Spleen (tissue), 11 donors: Measurements from ENCODE around the gene CRIP1. TPM values are rescaled to one million over a fixed set of nuclear protein-coding genes. Genes with fewer than 3 reads are reported as not detected.

Source experiments
- DNase-seq: peaks from one replicate; pipeline ENCODE4 v3.0.0-alpha.2; 2020
- H3K27ac ChIP-seq, 8 donors: fragments of 200-600 bp; sonication (generic) in 7 of 8; 1 replicate in 4 of 8; 2 replicates in 4 of 8; pipeline versions ENCODE4 v1.5.0 to v1.8.0; 2016 to 2021; ENCODE audit warnings: inconsistent platforms in 4 of 8, mild to moderate bottlenecking in 4 of 8, moderate library complexity in 1 of 8
- H3K27me3 ChIP-seq, 7 donors: fragments of 200-600 bp; sonication (generic) in 6 of 7; replicated peaks in 1 of 7; 1 replicate in 4 of 7; 2 replicates in 3 of 7; pipeline versions ENCODE4 v1.5.0 to v1.8.0; 2016 to 2021; ENCODE audit warnings: inconsistent platforms in 3 of 7, mild to moderate bottlenecking in 1 of 7
- H3K36me3 ChIP-seq, 6 donors: fragments of 200-600 bp; sonication (generic) in 5 of 6; 1 replicate in 4 of 6; 2 replicates in 2 of 6; pipeline versions ENCODE4 v1.5.0 to v1.8.0; 2016 to 2021; ENCODE audit warnings: inconsistent platforms in 2 of 6
- H3K4me1 ChIP-seq, 6 donors: fragments of 200-600 bp; sonication (generic) in 5 of 6; 1 replicate in 3 of 6; 2 replicates in 3 of 6; pipeline versions ENCODE4 v1.5.0 to v1.8.0; 2016 to 2021; ENCODE audit warnings: inconsistent platforms in 3 of 6
- H3K4me3 ChIP-seq, 8 donors: fragments of 200-600 bp; sonication (generic) in 7 of 8; 1 replicate in 4 of 8; 2 replicates in 4 of 8; pipeline versions ENCODE4 v1.5.0 to v1.8.0; 2016 to 2021; ENCODE audit warnings: inconsistent platforms in 4 of 8, mild to moderate bottlenecking in 4 of 8, moderate library complexity in 2 of 8
- H3K9me3 ChIP-seq, 8 donors: fragments of 200-600 bp; sonication (generic) in 7 of 8; 1 replicate in 4 of 8; 2 replicates in 4 of 8; pipeline versions ENCODE4 v1.5.0 to v1.8.0; 2016 to 2021; ENCODE audit warnings: inconsistent platforms in 4 of 8
- CTCF ChIP-seq, 11 experiments: fragments of 200-600 bp in 7 of 11; fragments of 450-650 bp in 4 of 11; sonication (generic) in 4 of 11; IDR thresholded peaks in 8 of 11; conservative IDR thresholded peaks in 3 of 11; 1 replicate in 7 of 11; 2 replicates in 4 of 11; pipeline versions ENCODE4 v1.4.0 to v1.8.0; 2016 to 2021; ENCODE audit warnings: antibody characterized with exemption in 11 of 11, inconsistent platforms in 4 of 11, mild to moderate bottlenecking in 1 of 11
- POLR2A ChIP-seq, 3 donors: fragments of 450-650 bp; IDR thresholded peaks; one replicate each; pipeline ENCODE4 v1.5.1; 2017; ENCODE audit warnings: antibody characterized with exemption in 3 of 3, mild to moderate bottlenecking in 1 of 3
- POLR2AphosphoS5 ChIP-seq, 3 donors: sonication (generic); formaldehyde crosslinking; IDR thresholded peaks; one replicate each; pipeline ENCODE4 v1.5.1; 2017; ENCODE audit warnings: antibody characterized with exemption in 3 of 3
- WGBS, 5 donors: extraction: QIAGEN DNeasy Blood & Tissue Kit in 3 of 5; methylation state at CpG; one replicate each; pipeline versions ENCODE4 v1.1.5 to v1.1.7; 2013 to 2018; 5-methylcytosine and 5-hydroxymethylcytosine counted together
- intact Hi-C: fragments of 100-400 bp; cut with DNase I; formaldehyde crosslinking; loops from one replicate; pipeline ENCODE4 v1.15.0; 2023; ENCODE audit warnings: low total_unique reads
- polyA plus RNA-seq, 3 donors: library from polyadenylated mRNA; stranded (reverse); fragments of 200-250 nt; gene quantifications; one replicate each; pipeline ENCODE4 v1.2.1, GENCODE V29; 2013
- total RNA-seq, 7 donors: library from RNA; depleted of rRNA in 3 of 7; stranded (reverse); fragments of >200 nt in 3 of 7; fragmentation: NEBNext Ultra II Directional in 4 of 7; extraction: Animal tissue kit (Norgen Biotek cat#: 25700) in 4 of 7; gene quantifications; one replicate each; pipeline versions ENCODE4 v1.1.0 to v1.2.1, GENCODE V29; 2016 to 2021
- donor health status: healthy with polysubstance abuse.
- donor health status: DM: no; HTN: no; CAD: no; lungs with moderate emphysema.
- donor health status: DM: no; HTN: no; CAD: no.
- donor health status: Bipolar disorder and iron deficiency.
- donor health status: healthy.
- donor health status: DM: no; HTN: no; CAD: no.
- donor health status: DM: yes; HTN: yes; CAD: no.

CRIP1 gene
- total and polyA plus RNA-seq, 10 donors = 20.5 to 349 (median 65.3) TPM

GRCh38 chr14:105439179-105439578 is 47.5 kb upstream of the CRIP1 start:
- Histone ChIP-seq H3K27me3 (no peaks in the 10 kb centered on the region), H3K27ac (no peak overlapping the region), H3K4me3 (no peak overlapping the region), H3K4me1 (peaks cover 0 to 45% (median 0%) of the 10 kb centered on the region in 6 donors), H3K36me3 (peaks cover 0 to 59% (median 15%) of the 10 kb centered on the region in 6 donors), H3K9me3 (no peaks in the 10 kb centered on the region)
- 77 to 93% (median 91%) methylated on average over 6 to 11 of the region's 11 CpGs for WGBS, 5 donors
- intact Hi-C loops = no loop called here
- no peak for DNase-seq
- TF ChIP-seq POLR2AphosphoS5 (IDR thresholded peaks at IDR 0.05) (no peak), CTCF (IDR thresholded peaks at IDR 0.05 in 8 of 11, conservative IDR thresholded peaks at IDR 0.05 in 3 of 11) (no peak), POLR2A (IDR thresholded peaks at IDR 0.05) (no peak)

GRCh38 chr14:105439710-105440553 is 46.8 kb upstream of the CRIP1 start:
- no peak overlapping the region for H3K4me3 ChIP-seq
- H3K9me3 ChIP-seq = no peaks in the 10 kb centered on the region
- WGBS, 5 donors = 91 to 94% (median 91%) methylated on average over 13 to 33 of the region's 33 CpGs
- no peak for TF ChIP-seq CTCF (IDR thresholded peaks at IDR 0.05 in 8 of 11, conservative IDR thresholded peaks at IDR 0.05 in 3 of 11)
- no peak for TF ChIP-seq POLR2A (IDR thresholded peaks at IDR 0.05)
- peak in 2 of 3 donors; percentile 12 to 52 for TF ChIP-seq POLR2AphosphoS5 (IDR thresholded peaks at IDR 0.05)
- H3K27ac ChIP-seq = no peak overlapping the region
- H3K27me3 ChIP-seq = no peaks in the 10 kb centered on the region
- peaks cover 0 to 40% (median 0%) of the 10 kb centered on the region in 6 donors for H3K4me1 ChIP-seq
- DNase-seq = no peak
- peaks cover 0 to 59% (median 15%) of the 10 kb centered on the region in 6 donors for H3K36me3 ChIP-seq
- intact Hi-C loops = no loop called here

- Histone ChIP-seq H3K4me1 (peaks cover 0 to 34% (median 0%) of the 10 kb centered on the region in 6 donors), H3K9me3 (no peaks in the 10 kb centered on the region), H3K36me3 (peaks cover 0 to 64% (median 15%) of the 10 kb centered on the region in 6 donors), H3K4me3 (no peak overlapping the region), H3K27ac (no peak overlapping the region), H3K27me3 (no peaks in the 10 kb centered on the region)
- TF ChIP-seq POLR2AphosphoS5 (IDR thresholded peaks at IDR 0.05) (no peak), POLR2A (IDR thresholded peaks at IDR 0.05) (no peak), CTCF (IDR thresholded peaks at IDR 0.05 in 8 of 11, conservative IDR thresholded peaks at IDR 0.05 in 3 of 11) (no peak)
- intact Hi-C loops = no loop called here
- no peak for DNase-seq
- 94 to 98% (median 96%) methylated on average over 9 to 15 of the region's 15 CpGs for WGBS, 5 donors
Measured at GRCh38 chr14:105440554-105440900, 46.2 kb upstream of the CRIP1 start.

GRCh38 chr14:105440992-105441391 is 45.7 kb upstream of the CRIP1 start:
- H3K4me1 ChIP-seq = peaks cover 0 to 29% (median 0%) of the 10 kb centered on the region in 6 donors
- intact Hi-C loops = no loop called here
- peaks cover 0 to 69% (median 15%) of the 10 kb centered on the region in 6 donors for H3K36me3 ChIP-seq
- no peak overlapping the region for H3K27ac ChIP-seq
- DNase-seq = no peak
- H3K9me3 ChIP-seq = no peaks in the 10 kb centered on the region
- H3K4me3 ChIP-seq = no peak overlapping the region
- no peak for TF ChIP-seq POLR2A (IDR thresholded peaks at IDR 0.05)
- TF ChIP-seq CTCF (IDR thresholded peaks at IDR 0.05 in 8 of 11, conservative IDR thresholded peaks at IDR 0.05 in 3 of 11) = no peak
- no peak for TF ChIP-seq POLR2AphosphoS5 (IDR thresholded peaks at IDR 0.05)
- no peaks in the 10 kb centered on the region for H3K27me3 ChIP-seq
- WGBS, 5 donors = 73 to 100% (median 94%) methylated on average over 4 to 9 of the region's 9 CpGs
